ENCODE measurements around the gene DLST. TPM values are rescaled to one million over a fixed set of nuclear protein-coding genes. Genes with fewer than 3 reads are reported as not detected.

Gene DLST
- total and polyA plus RNA-seq, 2 of the 4 experiments (the other 2 are of a cell fraction) = 58.6 to 119 TPM

GRCh38 chr14:74890262-74890661 lies 8.5 kb downstream of the DLST start:
- in situ Hi-C loops (cut with MboI; ENCODE audit: low sequenced_read_pairs) (no loop called here), intact Hi-C loops (cut with micrococcal nuclease) (no loop called here), dilution Hi-C loops (cut with HindIII; ENCODE audit: low sequenced_read_pairs, unreplicated experiment) (no loop called here)
- POLR2A ChIA-PET (ENCODE audit: unreplicated experiment) = no interaction called here
- peaks cover 19% of the 10 kb centered on the region for H3K4me1 ChIP-seq (ENCODE audit: control insufficient read depth, insufficient read depth, low read length)
- H2BK120ac ChIP-seq (ENCODE audit: low read depth, low read length) = no peak overlapping the region
- H2BK5ac ChIP-seq (ENCODE audit: low read depth, low read length, poor library complexity, severe bottlenecking) = no peak overlapping the region
- H2AK5ac ChIP-seq (ENCODE audit: low read depth, low read length) = no peak overlapping the region
- DNase-seq (no peak), ATAC-seq (ENCODE audit: low read depth) (no peak)
- no peaks in the 10 kb centered on the region for H3K27me3 ChIP-seq (ENCODE audit: control insufficient read depth, insufficient read depth, low read length)
- H4K8ac ChIP-seq (ENCODE audit: low read depth in 2 of 2, low read length in 2 of 2) = no peak overlapping the region
- no peak overlapping the region for H4K91ac ChIP-seq (ENCODE audit: insufficient read depth, low read depth, low read length)
- H3K9me3 ChIP-seq (ENCODE audit: control insufficient read depth, insufficient read depth, low read length) = no peaks in the 10 kb centered on the region
- no peak overlapping the region for H2BK15ac ChIP-seq (ENCODE audit: low read depth, low read length)
- no peak overlapping the region for H2AK9ac ChIP-seq (replicated peaks; ENCODE audit: low read depth, low read length, poor library complexity)
- H3K14ac ChIP-seq (replicated peaks; ENCODE audit: low read depth, low read length) = no peak overlapping the region
- H3K9ac ChIP-seq (ENCODE audit: low read depth, low read length) = no peak overlapping the region
- no peak overlapping the region for H3K27ac ChIP-seq (ENCODE audit: insufficient read depth, low read length)
- whole genome bisulfite sequencing, 2 experiments (ENCODE audit: extremely low coverage in 2 of 2, insufficient read length in 1 of 2) = 100% methylated on average over 4 of the region's 6 CpGs; no CpG with 5 or more reads in 1 of the 2 experiments
- H2BK20ac ChIP-seq (ENCODE audit: low read depth, low read length) = no peak overlapping the region
- CTCF ChIA-PET = interaction anchor here (1.2 to 1.9 kb wide), 2 partner anchors 16 to 198 kb away, joined by 3 to 5 read pairs; no protein-coding TSS in a partner anchor
- no peak overlapping the region for H3K56ac ChIP-seq (ENCODE audit: extremely low read depth, insufficient read depth, low read length)
- H3K4me3 ChIP-seq (ENCODE audit: insufficient read depth, low read depth, low read length) = no peak overlapping the region
- no peak overlapping the region for H3K4me2 ChIP-seq (ENCODE audit: low read depth, low read length)
- no TSS peak for BruUV-seq (replicated peaks)
- no peak overlapping the region for H2AFZ ChIP-seq (replicated peaks; ENCODE audit: low read length, poor library complexity)
- no peak overlapping the region for H3K23ac ChIP-seq (ENCODE audit: low read depth, low read length)
- H3K4ac ChIP-seq (ENCODE audit: low read depth, low read length) = no peak overlapping the region
- no peak overlapping the region for H3K18ac ChIP-seq (ENCODE audit: low read depth, low read length)
- H3K36me3 ChIP-seq (ENCODE audit: control insufficient read depth, insufficient read depth, low read length) = peaks cover 48% of the 10 kb centered on the region
- H3K79me1 ChIP-seq (ENCODE audit: low read depth in 1 of 2, low read length in 2 of 2) = peaks cover 33 to 76% of the 10 kb centered on the region in 2 experiments
- H4K20me1 ChIP-seq (ENCODE audit: insufficient read depth, low read length) = peaks cover 37% of the 10 kb centered on the region
- no peak overlapping the region for H4K5ac ChIP-seq (ENCODE audit: low read depth, low read length)
- H3K9me1 ChIP-seq (ENCODE audit: insufficient read depth, low read length) = peaks cover 4% of the 10 kb centered on the region; the same call in 1 of the 2 replicates
- TF ChIP-seq USF2 (IDR thresholded peaks at IDR 0.05; ENCODE audit: low read depth, low read length) (no peak), CTCF (conservative IDR thresholded peaks at IDR 0.05; ENCODE audit: low read depth, low read length) (no peak), NFE2L2 (IDR thresholded peaks at IDR 0.05; ENCODE audit: low read depth, low read length) (no peak), RCOR1 (IDR thresholded peaks at IDR 0.05; ENCODE audit: insufficient replicate concordance, low read length) (no peak), RAD21 (IDR thresholded peaks at IDR 0.05; ENCODE audit: low read length) (no peak), CHD1 (IDR thresholded peaks at IDR 0.05; ENCODE audit: low read depth, low read length) (no peak), RFX5 (IDR thresholded peaks at IDR 0.05; ENCODE audit: low read depth, low read length) (no peak), FOS (IDR thresholded peaks at IDR 0.05; ENCODE audit: low read depth, low read length) (no peak), MXI1 (IDR thresholded peaks at IDR 0.05; ENCODE audit: borderline replicate concordance, low read depth, low read length) (no peak), BHLHE40 (IDR thresholded peaks at IDR 0.05; ENCODE audit: low read depth, low read length) (no peak), POLR2A (IDR thresholded peaks at IDR 0.05; ENCODE audit: low read depth, low read length) (no peak), SMC3 (IDR thresholded peaks at IDR 0.05; ENCODE audit: low read depth, low read length) (no peak), MAZ (IDR thresholded peaks at IDR 0.05; ENCODE audit: borderline replicate concordance, low read depth, low read length) (no peak), MAFK (IDR thresholded peaks at IDR 0.05; ENCODE audit: low read depth, low read length) (no peak), ELK1 (IDR thresholded peaks at IDR 0.05; ENCODE audit: borderline replicate concordance, low read depth, low read length) (no peak), CEBPB (IDR thresholded peaks at IDR 0.05; ENCODE audit: low read depth, low read length) (no peak)

Measured in IMR-90 (cell line).